Measurements from ENCODE around the gene BPIFB2.

GRCh38 chr20:33054381-33054780 lies 46.9 kb downstream of the BPIFB2 start:
- TF ChIP-seq CTCF (IDR thresholded peaks at IDR 0.05) (no peak), POLR2A (IDR thresholded peaks at IDR 0.05) (no peak)
